HCT116 (cell line): ENCODE results near the gene CLTA. TPM values are rescaled to one million over a fixed set of nuclear protein-coding genes. Genes with fewer than 3 reads are reported as not detected.

Experiments used
- ATAC-seq: fragments of 200-7000 bp; cut with Tn5 transposase; 2 replicates; pipeline ENCODE4 v1.9.1; 2020; ENCODE audit warnings: mild to moderate bottlenecking, moderate library complexity
- BruUV-seq: library from RNA; stranded (reverse); fragments of 400-500 nt; replicated peaks from 2 replicates; lab custom pipeline; 2021; lab: Mats Ljungman, UMichigan
- CTCF ChIA-PET: fragments of 300-600 bp; sonication (Branson Sonifier 250); formaldehyde crosslinking; loops from one replicate; lab custom pipeline; 2021; ENCODE audit warnings: antibody characterized with exemption; lab: Charles Lee
- POLR2A ChIA-PET: fragments of 300-600, 350-600 bp; sonication (Branson Sonifier 250); formaldehyde crosslinking; loops from one replicate; lab custom pipeline; 2021; ENCODE audit warnings: antibody characterized with exemption; lab: Charles Lee
- RAD21 ChIA-PET, 2 experiments: fragments of 300-600 bp; sonication (Branson Sonifier 250); formaldehyde crosslinking; loops; one replicate each; lab custom pipeline; 2023; ENCODE audit warnings: low total read pairs in 2 of 2; ENCODE audit not compliant: uncharacterized antibody in 2 of 2, unreplicated experiment in 2 of 2, low non-redundant PET in 1 of 2; lab: Charles Lee
- DNase-seq: peaks from one replicate; pipeline ENCODE4 v3.0.0-alpha.2; 2010; ENCODE audit warnings: low read depth, low spot score
- H2AFZ ChIP-seq: fragments of 200-600 bp; shearing (Covaris generic), sonication (generic); 2 replicates; pipeline ENCODE4 v1.6.1; 2017; ENCODE audit warnings: low read depth, mixed run types, mixed read lengths, antibody characterized with exemption, low read length; ENCODE audit not compliant: poor library complexity, severe bottlenecking
- H3K27ac ChIP-seq: 2 replicates; pipeline ENCODE4 v1.5.1; 2012; ENCODE audit warnings: low read depth, low read length
- H3K27me3 ChIP-seq: fragments of 200-600 bp; sonication (generic); 2 replicates; pipeline ENCODE4 v1.6.1; 2016; ENCODE audit warnings: mixed run types, low read length, mixed read lengths; ENCODE audit not compliant: insufficient read depth
- H3K36me3 ChIP-seq, 2 experiments: fragments of 200-500 bp in 1 of 2; fragments of 200-600 bp in 1 of 2; sonication (Bioruptor generic) in 1 of 2; sonication (generic) in 1 of 2; 2 replicates each; pipeline versions ENCODE4 v1.5.1 to v1.6.1; 2014 to 2016; ENCODE audit warnings: low read length in 2 of 2, inconsistent platforms in 1 of 2, mixed read lengths in 1 of 2, mixed run types in 1 of 2; ENCODE audit not compliant: insufficient read depth in 2 of 2, control insufficient read depth in 1 of 2
- H3K4me1 ChIP-seq, 2 experiments: fragments of 200-600 bp in 1 of 2; sonication (generic) in 1 of 2; 2 replicates each; pipeline versions ENCODE4 v1.5.1 to v1.6.1; 2012 to 2017; ENCODE audit warnings: low read length in 2 of 2, inconsistent platforms in 1 of 2, mild to moderate bottlenecking in 1 of 2, mixed read lengths in 1 of 2, mixed run types in 1 of 2, moderate library complexity in 1 of 2; ENCODE audit not compliant: insufficient read depth in 2 of 2, control insufficient read depth in 1 of 2
- H3K4me2 ChIP-seq: fragments of 200-600 bp; sonication (generic); 2 replicates; pipeline ENCODE4 v1.6.1; 2017; ENCODE audit warnings: mixed run types, low read length, mixed read lengths
- H3K4me3 ChIP-seq, 2 experiments: fragments of 200-600 bp in 1 of 2; sonication (generic) in 1 of 2; replicated peaks in 1 of 2; 2 replicates each; pipeline ENCODE4 v1.5.1; 2011 to 2016; ENCODE audit warnings: low read length in 2 of 2, control low read depth in 1 of 2, low read depth in 1 of 2, mild to moderate bottlenecking in 1 of 2, mixed read lengths in 1 of 2, mixed run types in 1 of 2
- H3K79me2 ChIP-seq: fragments of 200-600 bp; sonication (generic); 2 replicates; pipeline ENCODE4 v1.6.1; 2017; ENCODE audit warnings: mild to moderate bottlenecking, mixed run types, low read length, moderate library complexity, mixed read lengths; ENCODE audit not compliant: insufficient read depth
- H3K9ac ChIP-seq: fragments of 200-600 bp; sonication (generic); 2 replicates; pipeline ENCODE4 v1.6.1; 2016; ENCODE audit warnings: low read length, mixed read lengths
- H3K9me2 ChIP-seq: fragments of 200-600 bp; sonication (generic), shearing (Covaris generic); 2 replicates; pipeline ENCODE4 v1.6.1; 2017; ENCODE audit warnings: mixed run types, mild to moderate bottlenecking, moderate library complexity; ENCODE audit not compliant: insufficient read depth
- H3K9me3 ChIP-seq, 2 experiments: fragments of 200-500 bp in 1 of 2; fragments of 200-600 bp in 1 of 2; sonication (Bioruptor generic) in 1 of 2; sonication (generic) in 1 of 2; 2 replicates each; pipeline ENCODE4 v1.6.1; 2014 to 2017; ENCODE audit warnings: low read length in 2 of 2, mixed read lengths in 2 of 2, inconsistent platforms in 1 of 2, low read depth in 1 of 2, mild to moderate bottlenecking in 1 of 2, mixed run types in 1 of 2, moderate library complexity in 1 of 2; ENCODE audit not compliant: control insufficient read depth in 1 of 2, insufficient read depth in 1 of 2
- H4K20me1 ChIP-seq: fragments of 200-600 bp; sonication (generic), shearing (Covaris generic); 2 replicates; pipeline ENCODE4 v1.6.1; 2017; ENCODE audit warnings: mixed run types, mild to moderate bottlenecking, moderate library complexity; ENCODE audit not compliant: insufficient read depth
- EGR1 ChIP-seq: IDR thresholded peaks from 2 replicates; pipeline ENCODE4 v1.6.1; 2012; ENCODE audit warnings: low read depth
- FOSL1 ChIP-seq: IDR thresholded peaks from 2 replicates; pipeline ENCODE4 v1.6.1; 2012; ENCODE audit warnings: low read depth
- POLR2A ChIP-seq: IDR thresholded peaks from 2 replicates; pipeline ENCODE4 v1.7.0; 2011; ENCODE audit warnings: borderline replicate concordance; ENCODE audit not compliant: insufficient read depth, insufficient read length; ENCODE audit errors: extremely low read depth
- POLR2AphosphoS5 ChIP-seq: IDR thresholded peaks from 2 replicates; pipeline ENCODE4 v1.6.1; 2011; ENCODE audit warnings: mild to moderate bottlenecking, low read depth, low read length, moderate library complexity
- RAD21 ChIP-seq: IDR thresholded peaks from 2 replicates; pipeline ENCODE4 v1.6.1; 2012; ENCODE audit warnings: low read depth, mild to moderate bottlenecking
- intact Hi-C: fragments of 100-400 bp; cut with micrococcal nuclease; formaldehyde crosslinking; loops from 2 replicates; pipeline ENCODE4 v1.10.0; 2022
- total RNA-seq: library from RNA; stranded (reverse); gene quantifications from one replicate; pipeline ENCODE4 v1.2.1, GENCODE V29; 2021; ENCODE audit not compliant: unreplicated experiment
- TF ChIP-seq, protein P1 (sequence below): IDR thresholded peaks from 2 replicates; pipeline ENCODE4 v1.6.1; 2011; ENCODE audit warnings: mild to moderate bottlenecking, low read length, moderate library complexity; ENCODE audit not compliant: insufficient replicate concordance; ENCODE audit errors: extremely low read depth
- TF ChIP-seq, protein P2 (sequence below), 3 experiments: fragments of 200-600 bp in 1 of 3; sonication (generic) in 1 of 3; IDR thresholded peaks in 2 of 3; conservative IDR thresholded peaks in 1 of 3; 2 replicates each; pipeline ENCODE4 v1.5.1; 2012 to 2017; ENCODE audit warnings: low read depth in 2 of 3, low read length in 2 of 3, antibody characterized with exemption in 1 of 3, borderline replicate concordance in 1 of 3, control low read depth in 1 of 3, mild to moderate bottlenecking in 1 of 3, mixed read lengths in 1 of 3, mixed run types in 1 of 3, moderate library complexity in 1 of 3; ENCODE audit not compliant: insufficient read depth in 1 of 3

The CLTA gene
- total RNA-seq, 1 experiment from 2014 or later: 152 TPM

DNA sequence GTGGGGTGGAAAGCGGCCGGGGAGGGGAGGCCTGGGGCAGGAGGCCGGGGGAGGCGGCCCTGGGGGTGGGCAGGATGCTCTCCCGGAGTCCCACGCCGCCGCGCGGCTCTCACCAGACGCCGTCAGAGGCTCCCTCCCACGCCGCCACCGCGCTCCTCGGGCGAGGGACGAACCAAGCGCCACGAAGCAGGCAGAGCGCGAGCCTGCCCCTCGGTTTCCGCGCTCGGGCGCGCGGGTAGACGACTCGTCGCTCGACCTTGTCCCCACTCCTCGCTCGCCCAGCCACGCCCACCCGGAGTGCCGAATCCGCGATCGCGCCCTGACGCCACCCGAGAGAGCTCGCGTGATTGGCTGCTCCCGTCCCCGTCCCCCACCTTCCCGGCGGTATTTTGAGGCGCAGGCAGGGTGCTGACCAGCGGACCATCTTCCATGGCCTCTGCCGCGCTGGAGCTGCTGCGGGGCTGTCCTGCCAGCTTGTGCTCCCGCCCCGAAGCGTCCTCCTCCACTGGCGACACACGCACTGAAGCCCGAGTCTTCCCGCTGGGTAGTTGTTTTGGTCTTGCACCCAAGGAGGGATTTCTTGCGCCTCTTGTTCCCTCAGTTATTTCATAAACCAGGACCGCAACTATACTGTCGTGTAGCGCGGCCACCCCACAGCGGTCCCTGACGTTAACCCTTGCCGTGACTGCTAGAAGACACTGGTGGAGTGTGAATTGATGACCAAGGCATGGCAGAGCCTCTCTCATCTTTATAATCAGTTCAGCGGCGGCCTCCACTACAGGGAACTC, 67.7 kb downstream of the CLTA start, which contains the start of gene GNE (continued):
- TF ChIP-seq, protein P1, sequence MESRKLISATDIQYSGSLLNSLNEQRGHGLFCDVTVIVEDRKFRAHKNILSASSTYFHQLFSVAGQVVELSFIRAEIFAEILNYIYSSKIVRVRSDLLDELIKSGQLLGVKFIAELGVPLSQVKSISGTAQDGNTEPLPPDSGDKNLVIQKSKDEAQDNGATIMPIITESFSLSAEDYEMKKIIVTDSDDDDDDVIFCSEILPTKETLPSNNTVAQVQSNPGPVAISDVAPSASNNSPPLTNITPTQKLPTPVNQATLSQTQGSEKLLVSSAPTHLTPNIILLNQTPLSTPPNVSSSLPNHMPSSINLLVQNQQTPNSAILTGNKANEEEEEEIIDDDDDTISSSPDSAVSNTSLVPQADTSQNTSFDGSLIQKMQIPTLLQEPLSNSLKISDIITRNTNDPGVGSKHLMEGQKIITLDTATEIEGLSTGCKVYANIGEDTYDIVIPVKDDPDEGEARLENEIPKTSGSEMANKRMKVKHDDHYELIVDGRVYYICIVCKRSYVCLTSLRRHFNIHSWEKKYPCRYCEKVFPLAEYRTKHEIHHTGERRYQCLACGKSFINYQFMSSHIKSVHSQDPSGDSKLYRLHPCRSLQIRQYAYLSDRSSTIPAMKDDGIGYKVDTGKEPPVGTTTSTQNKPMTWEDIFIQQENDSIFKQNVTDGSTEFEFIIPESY: peak; percentile 5
- TF ChIP-seq, protein P2, sequence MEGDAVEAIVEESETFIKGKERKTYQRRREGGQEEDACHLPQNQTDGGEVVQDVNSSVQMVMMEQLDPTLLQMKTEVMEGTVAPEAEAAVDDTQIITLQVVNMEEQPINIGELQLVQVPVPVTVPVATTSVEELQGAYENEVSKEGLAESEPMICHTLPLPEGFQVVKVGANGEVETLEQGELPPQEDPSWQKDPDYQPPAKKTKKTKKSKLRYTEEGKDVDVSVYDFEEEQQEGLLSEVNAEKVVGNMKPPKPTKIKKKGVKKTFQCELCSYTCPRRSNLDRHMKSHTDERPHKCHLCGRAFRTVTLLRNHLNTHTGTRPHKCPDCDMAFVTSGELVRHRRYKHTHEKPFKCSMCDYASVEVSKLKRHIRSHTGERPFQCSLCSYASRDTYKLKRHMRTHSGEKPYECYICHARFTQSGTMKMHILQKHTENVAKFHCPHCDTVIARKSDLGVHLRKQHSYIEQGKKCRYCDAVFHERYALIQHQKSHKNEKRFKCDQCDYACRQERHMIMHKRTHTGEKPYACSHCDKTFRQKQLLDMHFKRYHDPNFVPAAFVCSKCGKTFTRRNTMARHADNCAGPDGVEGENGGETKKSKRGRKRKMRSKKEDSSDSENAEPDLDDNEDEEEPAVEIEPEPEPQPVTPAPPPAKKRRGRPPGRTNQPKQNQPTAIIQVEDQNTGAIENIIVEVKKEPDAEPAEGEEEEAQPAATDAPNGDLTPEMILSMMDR (IDR thresholded peaks at IDR 0.05 in 2 of 3, conservative IDR thresholded peaks at IDR 0.05 in 1 of 3; ENCODE audit: borderline replicate concordance in 1 of 3, insufficient read depth in 1 of 3, low read depth in 2 of 3, low read length in 2 of 3): no peak
- TF ChIP-seq RAD21: no peak

DNA sequence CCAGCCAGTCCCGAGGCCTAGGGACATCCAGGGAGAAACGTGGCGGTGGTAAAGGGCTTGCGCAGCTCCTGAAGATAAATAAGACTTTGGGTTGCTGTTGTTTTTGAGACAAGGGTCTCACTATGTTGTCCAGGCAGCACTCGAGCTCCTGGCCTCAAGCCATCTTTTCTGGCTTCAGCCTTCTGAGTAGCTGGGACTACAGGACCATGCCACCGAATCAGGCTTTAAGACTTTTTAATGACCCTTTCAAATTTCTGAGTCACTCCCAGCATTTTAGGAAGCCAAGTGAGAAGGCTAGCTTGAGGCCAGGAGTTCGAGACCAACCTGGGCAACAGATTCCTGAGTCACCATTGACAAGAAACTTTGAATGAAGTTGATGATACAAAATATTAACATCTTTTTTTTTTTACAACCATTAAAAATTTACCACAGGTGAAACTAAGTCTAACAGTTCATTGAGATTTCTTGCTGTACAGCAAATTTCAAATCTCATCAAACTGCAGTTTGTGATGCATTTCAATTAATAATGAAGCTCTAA, 68.3 kb downstream of the CLTA start:
- no peak for DNase-seq

More for the DNA sequence above, 68.3 kb downstream of the CLTA start:
- Histone ChIP-seq H3K27ac (peak overlapping the region; percentile 52), H3K4me2 (peak overlapping the region; percentile 98), H2AFZ (no peak overlapping the region), H3K9me3 (no peaks in the 10 kb centered on the region), H3K4me1 (peaks cover 3 to 15% of the 10 kb centered on the region in 2 experiments; a peak in 3 of 4 replicates), H3K27me3 (no peaks in the 10 kb centered on the region), H3K36me3 (no peaks in the 10 kb centered on the region), H4K20me1 (no peaks in the 10 kb centered on the region), H3K4me3 (peak overlapping the region; percentile 69 to 82), H3K9ac (peak overlapping the region; percentile 57), H3K79me2 (no peaks in the 10 kb centered on the region), H3K9me2 (no peaks in the 10 kb centered on the region)
- CTCF ChIA-PET: interaction anchor here (1.0 kb wide), 1 partner anchor 70 kb away, joined by 3 read pairs; no protein-coding TSS in a partner anchor
- RAD21 ChIA-PET: interaction anchor here in 1 of 2 experiments (0.7 kb wide), 1 partner anchor 725 kb away, joined by 4 read pairs; no protein-coding TSS in a partner anchor
- POLR2A ChIA-PET: interaction anchor here (0.8 to 1.2 kb wide), 2 partner anchors 10 to 28 kb away, joined by 3 read pairs; no protein-coding TSS in a partner anchor
- BruUV-seq: no TSS peak
- no peak for ATAC-seq
- TF ChIP-seq POLR2A (no peak), POLR2AphosphoS5 (no peak), FOSL1 (no peak), EGR1 (no peak)
- TF ChIP-seq, protein P2 (IDR thresholded peaks at IDR 0.05 in 2 of 3, conservative IDR thresholded peaks at IDR 0.05 in 1 of 3; ENCODE audit: borderline replicate concordance in 1 of 3, insufficient read depth in 1 of 3, low read depth in 2 of 3, low read length in 2 of 3): no peak
- intact Hi-C loops: no loop called here
